Activated naive CD4-positive, alpha-beta T cell treated with anti-CD3 and anti-CD28 coated beads, Interleukin-2, amount 50 U/mL, for 24 hours (primary cell): ENCODE data around the gene PCCB.

Experiments
- H3K27ac Mint-ChIP-seq: one replicate; pipeline ENCODE4 v1.8.0; 2021; ENCODE audit warnings: mild to moderate bottlenecking, mixed read lengths
- H3K27me3 Mint-ChIP-seq: one replicate; pipeline ENCODE4 v1.8.0; 2021; ENCODE audit warnings: mixed read lengths
- H3K36me3 Mint-ChIP-seq: one replicate; pipeline ENCODE4 v1.8.0; 2021; ENCODE audit warnings: mixed read lengths
- H3K4me1 Mint-ChIP-seq: one replicate; pipeline ENCODE4 v1.8.0; 2021; ENCODE audit warnings: mixed read lengths
- H3K4me3 Mint-ChIP-seq: one replicate; pipeline ENCODE4 v1.8.0; 2021; ENCODE audit warnings: mild to moderate bottlenecking, mixed read lengths
- H3K9me3 Mint-ChIP-seq: one replicate; pipeline ENCODE4 v1.8.0; 2021; ENCODE audit warnings: mixed read lengths

The PCCB gene

DNA sequence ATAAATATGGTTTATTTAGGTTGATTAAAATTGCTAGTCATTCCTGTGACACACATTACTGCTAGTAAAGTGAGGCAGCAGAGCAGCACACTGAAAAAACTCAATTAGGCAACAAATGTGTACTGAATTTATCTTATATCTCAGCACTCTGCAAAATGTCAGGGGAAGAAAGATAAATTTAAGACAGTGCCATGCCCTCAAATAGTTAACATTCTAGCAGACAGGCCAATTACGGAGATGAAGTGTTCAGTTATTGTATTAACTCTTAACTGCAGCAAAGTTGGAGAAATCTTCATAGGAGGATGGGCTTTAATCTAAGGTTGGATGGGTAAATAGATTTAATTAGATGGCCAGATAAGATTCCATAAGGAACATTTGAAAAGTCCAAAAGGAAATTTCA, 127.9 kb downstream of the PCCB start:
- Mint-ChIP-seq H3K9me3 (no peaks in the 10 kb centered on the region), H3K4me3 (no peak overlapping the region), H3K27me3 (no peaks in the 10 kb centered on the region), H3K36me3 (peaks cover 17% of the 10 kb centered on the region), H3K4me1 (no peaks in the 10 kb centered on the region), H3K27ac (no peak overlapping the region)
